ENCODE results near the gene PIPOX. TPM values are rescaled to one million over a fixed set of nuclear protein-coding genes. Genes with fewer than 3 reads are reported as not detected.

The PIPOX gene
- total and polyA plus RNA-seq, 2 experiments from 2014 or later = not detected

DNA sequence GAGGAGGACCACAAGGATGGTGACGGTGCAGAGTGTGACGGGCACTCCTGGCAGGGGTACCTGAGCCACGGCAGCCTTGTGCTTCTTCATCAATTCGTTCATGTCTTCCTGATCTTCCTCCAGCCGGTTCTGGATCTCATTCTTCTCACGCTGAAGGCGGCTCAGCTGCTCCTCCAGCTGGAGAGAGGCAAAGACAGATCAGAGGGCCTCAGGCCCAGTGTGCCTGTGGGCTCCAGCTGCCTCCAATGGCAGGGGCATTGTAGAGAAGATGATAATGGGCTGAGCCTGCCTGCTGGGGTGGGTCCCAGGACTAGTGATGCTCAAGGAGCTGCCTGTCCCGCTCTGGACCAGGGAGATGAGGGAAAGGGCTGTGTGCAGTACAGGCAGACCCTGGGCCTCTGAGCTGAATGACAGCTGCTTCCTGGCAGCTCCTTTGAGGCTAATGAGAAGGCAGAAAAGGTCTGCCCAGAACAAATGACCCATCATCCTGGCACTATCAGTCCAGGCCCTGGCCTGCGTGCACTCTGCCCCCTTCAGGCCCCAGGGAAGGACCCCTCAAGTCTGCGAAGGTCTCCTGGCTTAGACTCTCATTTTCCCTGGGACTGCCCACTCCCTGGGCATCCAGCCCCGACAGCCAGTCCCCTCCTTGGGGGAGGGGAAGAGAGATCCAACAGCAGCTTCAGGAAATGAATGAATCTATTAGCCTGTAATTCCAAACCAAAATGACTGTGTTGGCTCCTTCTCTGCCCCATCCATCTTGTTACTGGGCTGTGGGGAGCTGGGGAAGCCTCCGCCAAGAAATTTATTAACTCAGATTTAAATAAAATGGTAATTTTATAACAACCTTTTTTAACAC lies 48.0 kb downstream of the PIPOX start:
- in situ Hi-C loops (cut with MboI) = no loop called here
- H3F3A ChIP-seq (ENCODE audit: insufficient read depth) = no peaks in the 10 kb centered on the region
- no peaks in the 10 kb centered on the region for H3K4me1 ChIP-seq (ENCODE audit: insufficient read depth)
- H2AFZ ChIP-seq = no peak overlapping the region
- H3K9me3 ChIP-seq (ENCODE audit: low read depth) = no peaks in the 10 kb centered on the region
- no peak for DNase-seq
- H3K4me2 ChIP-seq (ENCODE audit: unreplicated experiment) = no peak overlapping the region
- H3K9me2 ChIP-seq (ENCODE audit: insufficient read depth) = no peaks in the 10 kb centered on the region
- H3K79me2 ChIP-seq (ENCODE audit: insufficient read depth) = no peaks in the 10 kb centered on the region
- no peak overlapping the region for H3K4me3 ChIP-seq
- no peak overlapping the region for H3K9ac ChIP-seq
- no peak overlapping the region for H3K27ac ChIP-seq
- no peak for TF ChIP-seq EZH2 (IDR thresholded peaks at IDR 0.05; ENCODE audit: insufficient read depth, poor library complexity, severe bottlenecking)
- TF ChIP-seq EZH2phosphoT487 (IDR thresholded peaks at IDR 0.05; ENCODE audit: insufficient read depth, low read depth) = no peak
- 71 to 78% methylated on average over 12 of the region's 12 CpGs for WGBS, 2 experiments (ENCODE audit: low coverage in 1 of 2, low lambda C conversion rate in 2 of 2, missing lambda C conversion rate in 2 of 2)
- no peaks in the 10 kb centered on the region for H3K27me3 ChIP-seq (replicated peaks; ENCODE audit: insufficient read depth)
- H3K36me3 ChIP-seq (ENCODE audit: low read depth) = no peaks in the 10 kb centered on the region; the same call in 1 of the 2 replicates
- H4K20me1 ChIP-seq (ENCODE audit: insufficient read depth) = no peaks in the 10 kb centered on the region

DNA sequence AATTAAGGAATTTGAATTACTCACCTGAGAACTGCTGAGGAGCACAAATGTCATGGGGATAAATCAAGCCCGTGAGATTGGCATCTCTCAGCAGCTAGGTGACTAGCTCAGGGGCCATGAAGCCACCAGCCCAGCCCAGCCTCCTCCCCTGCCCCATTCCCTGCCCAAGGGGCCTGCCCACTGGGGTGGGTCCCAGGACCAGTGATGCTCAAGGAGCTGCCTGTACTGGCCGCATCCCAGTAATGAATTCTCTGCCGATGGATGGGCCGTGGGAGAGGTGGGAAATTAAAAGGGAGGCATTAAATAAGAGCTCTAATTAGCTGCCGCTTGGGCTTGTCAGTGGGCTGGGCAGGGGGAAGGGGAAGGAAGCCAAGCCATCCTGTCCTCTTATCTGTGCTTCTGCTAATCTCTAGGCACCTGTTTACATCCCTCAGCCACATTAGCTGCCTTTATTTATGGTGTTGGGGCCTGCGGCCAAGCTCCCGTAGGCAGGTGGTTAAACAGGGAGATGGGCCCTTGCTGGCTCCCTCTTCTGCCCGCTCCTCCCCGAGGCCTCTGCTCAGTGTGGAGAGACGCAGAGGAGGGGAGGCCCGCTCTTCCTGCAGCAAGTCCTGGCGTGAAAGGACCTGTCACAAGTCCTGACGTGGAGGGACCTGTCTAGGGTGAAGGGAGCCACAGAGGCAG lies 48.8 kb downstream of the PIPOX start:
- no peak overlapping the region for H3K27ac ChIP-seq
- in situ Hi-C loops (cut with MboI) = no loop called here

DNA sequence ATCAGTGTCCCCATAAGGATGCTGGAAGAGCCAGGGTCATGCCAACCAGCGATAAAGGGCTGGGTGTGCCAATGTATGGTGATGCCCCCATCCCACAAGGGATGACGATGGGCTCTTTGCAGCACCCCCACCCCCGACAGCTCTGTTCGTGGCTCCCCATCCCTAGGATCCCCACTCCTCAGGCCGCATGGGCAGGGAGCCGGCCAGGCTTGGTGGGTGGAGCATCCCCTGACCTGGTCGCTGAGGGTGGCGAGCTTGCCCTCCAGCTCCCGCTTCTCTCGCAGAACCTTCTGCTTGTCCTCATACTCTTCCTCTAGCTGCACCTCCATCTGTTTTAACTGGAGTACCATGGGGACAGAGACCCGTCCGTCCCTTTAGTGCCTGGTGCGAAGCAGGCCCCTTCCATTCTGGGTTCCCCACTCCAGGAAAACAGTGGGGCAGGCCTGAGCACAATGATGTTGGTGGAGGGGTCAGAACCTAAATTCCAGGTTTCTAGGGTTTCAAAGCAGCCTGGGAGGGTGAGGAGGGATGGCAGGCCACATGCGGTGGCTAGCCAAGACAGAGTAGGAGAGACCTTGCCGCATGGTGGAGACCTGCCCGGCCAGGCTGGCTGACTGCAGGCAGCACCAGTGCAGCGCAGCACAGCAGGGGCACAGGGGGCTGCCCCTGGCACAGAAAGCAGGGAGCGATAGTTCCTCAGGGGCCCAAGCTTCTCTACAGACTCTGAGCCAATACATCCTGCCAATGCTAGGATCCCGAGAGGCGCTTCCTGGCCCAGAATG lies 50.3 kb downstream of the PIPOX start:
- Histone ChIP-seq H3K36me3 (ENCODE audit: low read depth) (no peaks in the 10 kb centered on the region; the same call in 1 of the 2 replicates), H3K4me3 (no peak overlapping the region), H3K4me2 (ENCODE audit: unreplicated experiment) (no peak overlapping the region), H3K9ac (no peak overlapping the region), H4K20me1 (ENCODE audit: insufficient read depth) (no peaks in the 10 kb centered on the region), H3K27me3 (replicated peaks; ENCODE audit: insufficient read depth) (no peaks in the 10 kb centered on the region), H3K9me2 (ENCODE audit: insufficient read depth) (no peaks in the 10 kb centered on the region), H3K79me2 (ENCODE audit: insufficient read depth) (no peaks in the 10 kb centered on the region), H3F3A (ENCODE audit: insufficient read depth) (no peaks in the 10 kb centered on the region), H3K9me3 (ENCODE audit: low read depth) (no peaks in the 10 kb centered on the region), H2AFZ (no peak overlapping the region), H3K4me1 (ENCODE audit: insufficient read depth) (no peaks in the 10 kb centered on the region), H3K27ac (no peak overlapping the region)
- no peak for DNase-seq
- 92 to 93% methylated on average over 20 of the region's 20 CpGs for WGBS, 2 experiments (ENCODE audit: low coverage in 1 of 2, low lambda C conversion rate in 2 of 2, missing lambda C conversion rate in 2 of 2)
- TF ChIP-seq EZH2 (IDR thresholded peaks at IDR 0.05; ENCODE audit: insufficient read depth, poor library complexity, severe bottlenecking) (no peak), EZH2phosphoT487 (IDR thresholded peaks at IDR 0.05; ENCODE audit: insufficient read depth, low read depth) (no peak)
- in situ Hi-C loops (cut with MboI) = no loop called here

More for the DNA sequence above, 48.8 kb downstream of the PIPOX start:
- DNase-seq = no peak
- Histone ChIP-seq H3K4me3 (no peak overlapping the region), H3K79me2 (ENCODE audit: insufficient read depth) (no peaks in the 10 kb centered on the region), H3K4me1 (ENCODE audit: insufficient read depth) (no peaks in the 10 kb centered on the region), H3K27me3 (replicated peaks; ENCODE audit: insufficient read depth) (no peaks in the 10 kb centered on the region), H3K4me2 (ENCODE audit: unreplicated experiment) (no peak overlapping the region), H3K9me2 (ENCODE audit: insufficient read depth) (no peaks in the 10 kb centered on the region), H3F3A (ENCODE audit: insufficient read depth) (no peaks in the 10 kb centered on the region), H2AFZ (no peak overlapping the region), H3K9me3 (ENCODE audit: low read depth) (no peaks in the 10 kb centered on the region), H3K36me3 (ENCODE audit: low read depth) (no peaks in the 10 kb centered on the region; the same call in 1 of the 2 replicates), H4K20me1 (ENCODE audit: insufficient read depth) (no peaks in the 10 kb centered on the region), H3K9ac (no peak overlapping the region)
- TF ChIP-seq EZH2phosphoT487 (IDR thresholded peaks at IDR 0.05; ENCODE audit: insufficient read depth, low read depth) (no peak), EZH2 (IDR thresholded peaks at IDR 0.05; ENCODE audit: insufficient read depth, poor library complexity, severe bottlenecking) (no peak)
- 95 to 96% methylated on average over 10 to 13 of the region's 13 CpGs for WGBS, 2 experiments (ENCODE audit: low coverage in 1 of 2, low lambda C conversion rate in 2 of 2, missing lambda C conversion rate in 2 of 2)

DNA sequence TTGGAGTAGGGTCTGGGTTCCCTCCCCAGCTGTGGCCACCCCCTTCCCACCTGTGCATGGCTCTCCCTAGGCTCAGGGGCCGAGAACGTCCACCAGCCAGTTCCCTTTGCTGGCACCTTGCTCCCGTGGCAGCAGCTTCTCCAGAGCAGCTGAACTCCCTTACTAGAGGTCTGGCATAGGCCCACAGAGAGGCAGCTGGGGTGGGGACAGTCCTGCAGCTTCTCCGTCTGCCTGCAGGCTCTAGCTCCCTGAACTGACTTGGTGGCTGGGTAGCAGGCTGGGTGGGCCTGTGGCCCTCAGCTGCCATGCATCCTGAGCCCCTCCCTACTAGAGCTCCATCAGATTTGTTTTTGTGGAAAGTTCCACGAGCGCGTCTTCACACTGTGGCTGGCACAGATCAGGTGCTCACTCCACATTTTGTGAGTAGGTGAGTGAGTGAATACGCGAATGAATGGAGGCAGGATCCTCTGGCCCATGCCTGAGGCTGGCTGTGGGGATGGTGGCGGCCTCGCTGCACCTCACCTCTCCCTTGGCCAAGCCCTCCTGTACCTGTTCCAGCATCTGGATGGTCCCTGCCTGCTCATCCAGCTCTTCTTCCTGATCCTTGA lies 51.3 kb downstream of the PIPOX start:
- no peaks in the 10 kb centered on the region for H3K9me3 ChIP-seq (ENCODE audit: low read depth)

More for the DNA sequence above, 51.3 kb downstream of the PIPOX start:
- no peak for DNase-seq
- no peaks in the 10 kb centered on the region for H3K4me1 ChIP-seq (ENCODE audit: insufficient read depth)
- H3K4me2 ChIP-seq (ENCODE audit: unreplicated experiment) = no peak overlapping the region
- H3K9me2 ChIP-seq (ENCODE audit: insufficient read depth) = no peaks in the 10 kb centered on the region
- TF ChIP-seq EZH2phosphoT487 (IDR thresholded peaks at IDR 0.05; ENCODE audit: insufficient read depth, low read depth) (no peak), EZH2 (IDR thresholded peaks at IDR 0.05; ENCODE audit: insufficient read depth, poor library complexity, severe bottlenecking) (no peak)
- H3K9ac ChIP-seq = no peak overlapping the region
- H3K36me3 ChIP-seq (ENCODE audit: low read depth) = no peaks in the 10 kb centered on the region
- no peaks in the 10 kb centered on the region for H3K27me3 ChIP-seq (replicated peaks; ENCODE audit: insufficient read depth)
- no peak overlapping the region for H3K27ac ChIP-seq
- no peaks in the 10 kb centered on the region for H4K20me1 ChIP-seq (ENCODE audit: insufficient read depth)
- H2AFZ ChIP-seq = no peak overlapping the region
- no peaks in the 10 kb centered on the region for H3K79me2 ChIP-seq (ENCODE audit: insufficient read depth)
- no peaks in the 10 kb centered on the region for H3F3A ChIP-seq (ENCODE audit: insufficient read depth)
- in situ Hi-C loops (cut with MboI) = no loop called here
- WGBS, 2 experiments (ENCODE audit: low coverage in 1 of 2, low lambda C conversion rate in 2 of 2, missing lambda C conversion rate in 2 of 2) = 90 to 91% methylated on average over 11 of the region's 11 CpGs
- H3K4me3 ChIP-seq = no peak overlapping the region
